Neuronal stem cell (in vitro differentiated cells): ENCODE measurements around the gene DAPK2.

Experiments used
- DNase-seq: peaks from one replicate; pipeline ENCODE4 v3.0.0-alpha.2; 2013; ENCODE audit warnings: low spot score
- H2AFZ ChIP-seq: one replicate; pipeline ENCODE4 v1.6.1; 2013; ENCODE audit warnings: mild to moderate bottlenecking, low read length, inconsistent platforms
- H2AK5ac ChIP-seq: 2 replicates; pipeline ENCODE4 v1.6.1; 2013; ENCODE audit warnings: low read depth, mild to moderate bottlenecking, inconsistent platforms, low read length, moderate library complexity, mixed read lengths
- H2BK120ac ChIP-seq: 2 replicates; pipeline ENCODE4 v1.6.1; 2013; ENCODE audit warnings: low read depth, mild to moderate bottlenecking, inconsistent platforms, low read length, moderate library complexity, mixed read lengths
- H2BK12ac ChIP-seq: one replicate; pipeline ENCODE4 v1.6.1; 2013; ENCODE audit warnings: low read length, inconsistent platforms
- H2BK15ac ChIP-seq: 2 replicates; pipeline ENCODE4 v1.6.1; 2013; ENCODE audit warnings: mild to moderate bottlenecking, low read length, inconsistent platforms, mixed read lengths
- H2BK5ac ChIP-seq: one replicate; pipeline ENCODE4 v1.6.1; 2013; ENCODE audit warnings: inconsistent platforms, mild to moderate bottlenecking, low read length, moderate library complexity
- H3K14ac ChIP-seq: one replicate; pipeline ENCODE4 v1.6.1; 2013; ENCODE audit warnings: low read length, inconsistent platforms
- H3K18ac ChIP-seq: 2 replicates; pipeline ENCODE4 v1.6.1; 2013; ENCODE audit warnings: low read length, inconsistent platforms
- H3K23ac ChIP-seq: 2 replicates; pipeline ENCODE4 v1.6.1; 2013; ENCODE audit warnings: low read depth, mild to moderate bottlenecking, mixed read lengths, low read length, inconsistent platforms; ENCODE audit not compliant: poor library complexity
- H3K27ac ChIP-seq: replicated peaks from 3 replicates; pipeline ENCODE4 v1.5.1; 2013; ENCODE audit warnings: low read length, inconsistent platforms
- H3K27me3 ChIP-seq, 3 experiments: 2 replicates each; pipeline ENCODE4 v1.6.1; 2013; ENCODE audit warnings: low read length in 3 of 3, mild to moderate bottlenecking in 2 of 3, inconsistent platforms in 1 of 3, low read depth in 1 of 3, mixed read lengths in 1 of 3, moderate library complexity in 1 of 3; ENCODE audit not compliant: control insufficient read depth in 3 of 3, insufficient read depth in 3 of 3
- H3K36me3 ChIP-seq, 2 donors: replicated peaks in 1 of 2; 2 replicates each; pipeline ENCODE4 v1.6.1; 2013; ENCODE audit warnings: low read length in 2 of 2; ENCODE audit not compliant: control insufficient read depth in 2 of 2, insufficient read depth in 2 of 2
- H3K4ac ChIP-seq: 2 replicates; pipeline ENCODE4 v1.6.1; 2013; ENCODE audit warnings: inconsistent platforms, mild to moderate bottlenecking, low read length, moderate library complexity
- H3K4me1 ChIP-seq, 2 donors: 1 replicate in 1 of 2; 2 replicates in 1 of 2; pipeline ENCODE4 v1.6.1; 2013; ENCODE audit warnings: low read length in 2 of 2, low read depth in 1 of 2; ENCODE audit not compliant: control insufficient read depth in 2 of 2, insufficient read depth in 1 of 2
- H3K4me2 ChIP-seq: one replicate; pipeline ENCODE4 v1.6.1; 2013; ENCODE audit warnings: mild to moderate bottlenecking, low read length, inconsistent platforms; ENCODE audit not compliant: insufficient read depth, poor library complexity, severe bottlenecking
- H3K4me3 ChIP-seq, 2 donors: 2 replicates each; pipeline ENCODE4 v1.5.1; 2013; ENCODE audit warnings: low read length in 2 of 2, mild to moderate bottlenecking in 2 of 2, inconsistent platforms in 1 of 2, moderate library complexity in 1 of 2
- H3K79me1 ChIP-seq: one replicate; pipeline ENCODE4 v1.6.1; 2013; ENCODE audit warnings: low read depth, mild to moderate bottlenecking, inconsistent platforms, low read length, moderate library complexity
- H3K9ac ChIP-seq: one replicate; pipeline ENCODE4 v1.6.1; 2013; ENCODE audit warnings: mild to moderate bottlenecking, low read depth, low read length, inconsistent platforms; ENCODE audit not compliant: poor library complexity
- H3K9me3 ChIP-seq, 2 donors: replicated peaks in 1 of 2; 2 replicates each; pipeline versions ENCODE3 to v1.6.1; 2013; ENCODE audit warnings: low read length in 2 of 2, mild to moderate bottlenecking in 2 of 2, inconsistent platforms in 1 of 2, low read depth in 1 of 2, mixed read lengths in 1 of 2, moderate library complexity in 1 of 2; ENCODE audit not compliant: control insufficient read depth in 2 of 2, insufficient read depth in 1 of 2
- H4K8ac ChIP-seq: one replicate; pipeline ENCODE4 v1.6.1; 2013; ENCODE audit warnings: low read depth, mild to moderate bottlenecking, inconsistent platforms, low read length, moderate library complexity
- H4K91ac ChIP-seq: one replicate; pipeline ENCODE4 v1.6.1; 2013; ENCODE audit warnings: low read length, low read depth, mild to moderate bottlenecking, inconsistent platforms; ENCODE audit not compliant: poor library complexity
- whole genome bisulfite sequencing, 2 donors: extraction: QIAGEN DNeasy Blood & Tissue Kit; methylation state at CpG; one replicate each; pipeline ENCODE4 v1.1.7; 2013; ENCODE audit warnings: missing lambda C conversion rate in 2 of 2, mixed read lengths in 1 of 2; ENCODE audit not compliant: insufficient read length in 2 of 2, insufficient replicate concordance in 1 of 2; ENCODE audit errors: extremely low coverage in 2 of 2; 5-methylcytosine and 5-hydroxymethylcytosine counted together

Gene DAPK2

GRCh38 chr15:63891079-63891767, 155.1 kb downstream of the DAPK2 start:
- Histone ChIP-seq H3K14ac (no peak overlapping the region), H2BK15ac (no peak overlapping the region), H4K91ac (no peak overlapping the region), H2BK120ac (no peak overlapping the region), H3K36me3 (no peaks in the 10 kb centered on the region), H3K79me1 (no peaks in the 10 kb centered on the region), H3K27me3 (no peaks in the 10 kb centered on the region), H3K9me3 (no peaks in the 10 kb centered on the region), H2BK12ac (no peak overlapping the region), H2AFZ (peak overlapping the region; percentile 37), H3K23ac (no peak overlapping the region), H4K8ac (no peak overlapping the region), H3K9ac (no peak overlapping the region), H3K4me3 (no peak overlapping the region), H2BK5ac (no peak overlapping the region), H3K4ac (no peak overlapping the region), H2AK5ac (no peak overlapping the region), H3K4me1 (peaks cover 2 to 10% of the 10 kb centered on the region in 2 donors), H3K18ac (no peak overlapping the region), H3K27ac (no peak overlapping the region), H3K4me2 (no peak overlapping the region)
- DNase-seq, result peak; percentile 80
- no CpG with 5 or more reads among the region's 8 CpGs for WGBS, 2 donors

DNA sequence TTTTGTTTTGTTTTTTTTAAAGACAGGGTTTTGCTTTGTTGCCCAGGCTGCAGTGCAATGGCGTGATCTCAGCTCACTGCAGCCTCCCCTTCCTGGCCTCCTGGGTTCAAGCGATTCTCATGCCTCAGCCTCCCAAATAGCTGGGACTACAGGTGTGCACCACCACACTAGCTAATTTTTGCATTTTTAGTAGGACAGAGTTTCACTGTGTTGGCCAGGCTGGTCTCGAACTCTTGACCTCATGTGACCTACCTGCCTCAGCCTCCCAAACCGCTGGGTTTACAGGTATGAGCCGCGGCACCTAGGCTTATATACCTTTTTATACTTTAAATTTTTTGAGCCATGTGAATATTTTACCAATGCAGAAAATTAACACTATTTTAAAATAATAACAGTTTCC, 155.7 kb downstream of the DAPK2 start:
- H2BK12ac ChIP-seq, result no peak overlapping the region
- H3K9ac ChIP-seq, result no peak overlapping the region
- no CpG with 5 or more reads among the region's 6 CpGs for WGBS, 2 donors
- H3K4me1 ChIP-seq, result peaks cover 0 to 7% of the 10 kb centered on the region in 2 donors
- no peak overlapping the region for H2BK5ac ChIP-seq
- H4K91ac ChIP-seq, result no peak overlapping the region
- no peak for DNase-seq
- H2BK15ac ChIP-seq, result no peak overlapping the region
- H3K18ac ChIP-seq, result no peak overlapping the region
- no peak overlapping the region for H2AFZ ChIP-seq
- H3K27ac ChIP-seq, result no peak overlapping the region
- no peaks in the 10 kb centered on the region for H3K9me3 ChIP-seq
- no peaks in the 10 kb centered on the region for H3K27me3 ChIP-seq
- no peak overlapping the region for H2AK5ac ChIP-seq
- no peak overlapping the region for H3K4ac ChIP-seq
- no peak overlapping the region for H3K23ac ChIP-seq
- no peaks in the 10 kb centered on the region for H3K79me1 ChIP-seq
- H3K14ac ChIP-seq, result no peak overlapping the region
- no peak overlapping the region for H2BK120ac ChIP-seq
- no peak overlapping the region for H3K4me3 ChIP-seq
- H3K36me3 ChIP-seq, result no peaks in the 10 kb centered on the region
- no peak overlapping the region for H3K4me2 ChIP-seq
- no peak overlapping the region for H4K8ac ChIP-seq

DNA sequence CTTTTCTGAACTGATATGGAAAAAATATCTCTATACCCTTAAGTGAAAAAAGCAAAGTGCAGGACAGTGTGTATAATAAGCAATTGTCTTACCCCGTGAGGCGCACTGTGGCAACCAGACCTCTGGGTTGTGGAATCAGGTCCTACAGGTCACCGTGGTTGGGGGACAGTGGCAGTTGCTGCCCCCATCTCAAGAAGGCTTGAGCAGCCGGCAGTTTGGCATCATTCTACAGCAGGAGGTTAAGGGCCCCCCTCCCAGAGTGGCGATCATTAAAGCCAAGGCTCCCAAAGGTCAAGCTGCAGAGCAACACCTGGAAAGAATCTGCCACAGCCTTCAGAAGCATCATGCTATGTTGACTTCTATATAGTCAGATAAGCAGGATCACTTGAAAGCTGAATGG, 156.5 kb downstream of the DAPK2 start:
- Histone ChIP-seq H3K4me3 (no peak overlapping the region), H3K79me1 (no peaks in the 10 kb centered on the region), H3K18ac (peak overlapping the region; percentile 32), H2AFZ (no peak overlapping the region), H4K91ac (no peak overlapping the region), H2BK120ac (no peak overlapping the region), H3K27me3 (no peaks in the 10 kb centered on the region), H2BK5ac (no peak overlapping the region), H3K9me3 (no peaks in the 10 kb centered on the region), H2AK5ac (no peak overlapping the region), H3K14ac (no peak overlapping the region), H3K27ac (no peak overlapping the region), H3K4ac (no peak overlapping the region), H4K8ac (no peak overlapping the region), H3K9ac (no peak overlapping the region), H3K23ac (no peak overlapping the region), H3K4me2 (no peak overlapping the region), H3K4me1 (peaks cover 0 to 7% of the 10 kb centered on the region in 2 donors), H3K36me3 (no peaks in the 10 kb centered on the region), H2BK12ac (no peak overlapping the region), H2BK15ac (no peak overlapping the region)
- no peak for DNase-seq
- no CpG with 5 or more reads among the region's 5 CpGs for WGBS, 2 donors

GRCh38 chr15:63888823-63889222, 157.5 kb downstream of the DAPK2 start:
- Histone ChIP-seq H4K91ac (no peak overlapping the region), H2BK12ac (no peak overlapping the region), H3K4ac (no peak overlapping the region), H3K9ac (no peak overlapping the region), H3K9me3 (no peaks in the 10 kb centered on the region), H3K36me3 (no peaks in the 10 kb centered on the region), H3K27me3 (no peaks in the 10 kb centered on the region), H2BK120ac (no peak overlapping the region), H3K79me1 (no peaks in the 10 kb centered on the region), H2AFZ (no peak overlapping the region), H3K27ac (no peak overlapping the region), H3K14ac (no peak overlapping the region), H2BK5ac (no peak overlapping the region), H3K4me2 (no peak overlapping the region), H3K4me3 (no peak overlapping the region), H3K4me1 (peaks cover 0 to 7% of the 10 kb centered on the region in 2 donors), H3K23ac (no peak overlapping the region), H2AK5ac (peak overlapping the region; percentile 43), H3K18ac (no peak overlapping the region), H2BK15ac (peak overlapping the region; percentile 51), H4K8ac (no peak overlapping the region)
- no peak for DNase-seq
- no CpG with 5 or more reads among the region's 3 CpGs for WGBS, 2 donors
